ENCODE measurements around the gene BMP2. TPM values are rescaled to one million over a fixed set of nuclear protein-coding genes. Genes with fewer than 3 reads are reported as not detected.

BMP2 gene
- total and polyA plus RNA-seq, 2 experiments from 2014 or later, result 0.73 to 1.0 TPM

- TF ChIP-seq CTCF (conservative IDR thresholded peaks at IDR 0.05; ENCODE audit: low read depth in 2 of 2) (no peak), POLR2AphosphoS5 (IDR thresholded peaks at IDR 0.05; ENCODE audit: low read depth) (no peak), JUNB (IDR thresholded peaks at IDR 0.05; ENCODE audit: unreplicated experiment) (no peak)
These were observed 45.0 kb downstream of the BMP2 start (continued) for GRCh38 chr20:6812530-6812929.

GRCh38 chr20:6814945-6815344 is 47.5 kb downstream of the BMP2 start:
- peaks cover 3% of the 10 kb centered on the region for H3K27me3 Mint-ChIP-seq (ENCODE audit: insufficient read depth, low read depth, poor library complexity)
- Histone ChIP-seq H3K4me1 (ENCODE audit: insufficient read depth) (peaks cover 28% of the 10 kb centered on the region), H3K79me2 (replicated peaks; ENCODE audit: insufficient read depth) (no peaks in the 10 kb centered on the region), H3K4me2 (peak overlapping the region; percentile 30), H3K36me3 (ENCODE audit: insufficient read depth) (no peaks in the 10 kb centered on the region), H3K4me3 (no peak overlapping the region; the same call in 1 of the 2 replicates), H3F3A (replicated peaks; ENCODE audit: low read depth) (no peaks in the 10 kb centered on the region), H4K20me1 (replicated peaks; ENCODE audit: insufficient read depth) (no peaks in the 10 kb centered on the region), H3K27ac (ENCODE audit: low read depth) (no peak overlapping the region), H2AFZ (no peak overlapping the region), H3K27me3 (ENCODE audit: insufficient read depth) (no peaks in the 10 kb centered on the region), H3K9me2 (ENCODE audit: insufficient read depth) (no peaks in the 10 kb centered on the region)
- no peak overlapping the region for H3K27ac Mint-ChIP-seq
- TF ChIP-seq NANOG (IDR thresholded peaks at IDR 0.05; ENCODE audit: borderline replicate concordance) (no peak), ZNF331 (CRISPR knock-in tag; IDR thresholded peaks at IDR 0.05; ENCODE audit: low read depth) (no peak), STAT1 (IDR thresholded peaks at IDR 0.05; ENCODE audit: unreplicated experiment) (no peak), CTCF (conservative IDR thresholded peaks at IDR 0.05; ENCODE audit: low read depth in 2 of 2) (no peak)
- peaks cover 50% of the 10 kb centered on the region for H3K4me1 Mint-ChIP-seq
- H3K9me3 Mint-ChIP-seq, result no peaks in the 10 kb centered on the region; the same call in 2 of the 3 replicates
- peaks cover 2% of the 10 kb centered on the region; the same call in 1 of the 3 replicates for H3K36me3 Mint-ChIP-seq (ENCODE audit: low read depth)
- peak; percentile 54 for ATAC-seq
- peak; percentile 45 for DNase-seq (ENCODE audit: low spot score)
- H3K4me3 Mint-ChIP-seq, result peak overlapping the region; percentile 38; the same call in 1 of the 3 replicates

GRCh38 chr20:6818033-6818808 is 50.7 kb downstream of the BMP2 start:
- Histone ChIP-seq H4K20me1 (replicated peaks; ENCODE audit: insufficient read depth) (no peaks in the 10 kb centered on the region), H3K36me3 (ENCODE audit: insufficient read depth) (no peaks in the 10 kb centered on the region), H3F3A (replicated peaks; ENCODE audit: low read depth) (no peaks in the 10 kb centered on the region), H3K4me3 (no peak overlapping the region), H3K27ac (ENCODE audit: low read depth) (no peak overlapping the region), H3K4me1 (ENCODE audit: insufficient read depth) (peaks cover 25% of the 10 kb centered on the region), H3K4me2 (peak overlapping the region; percentile 38; the same call in 1 of the 2 replicates), H3K9me2 (ENCODE audit: insufficient read depth) (no peaks in the 10 kb centered on the region; the same call in 1 of the 2 replicates), H2AFZ (no peak overlapping the region), H3K27me3 (ENCODE audit: insufficient read depth) (no peaks in the 10 kb centered on the region), H3K79me2 (replicated peaks; ENCODE audit: insufficient read depth) (no peaks in the 10 kb centered on the region)
- Mint-ChIP-seq H3K27me3 (ENCODE audit: insufficient read depth, low read depth, poor library complexity) (peaks cover 3% of the 10 kb centered on the region), H3K9me3 (no peaks in the 10 kb centered on the region; the same call in 2 of the 3 replicates), H3K4me3 (no peak overlapping the region), H3K27ac (no peak overlapping the region), H3K4me1 (peaks cover 33% of the 10 kb centered on the region), H3K36me3 (ENCODE audit: low read depth) (peaks cover 2% of the 10 kb centered on the region; the same call in 1 of the 3 replicates)
- ATAC-seq, result peak; percentile 86
- DNase-seq (ENCODE audit: low spot score), result peak; percentile 54
- TF ChIP-seq POLR2AphosphoS5 (IDR thresholded peaks at IDR 0.05; ENCODE audit: low read depth), result no peak
- no peak for TF ChIP-seq ZNF331 (CRISPR knock-in tag; IDR thresholded peaks at IDR 0.05; ENCODE audit: low read depth)
- peak; percentile 79 for TF ChIP-seq REST (IDR thresholded peaks at IDR 0.05; ENCODE audit: unreplicated experiment)
- TF ChIP-seq CTCF (conservative IDR thresholded peaks at IDR 0.05; ENCODE audit: low read depth in 2 of 2), result no peak
